ENCODE results near the gene ZBTB16.

Gene ZBTB16

GRCh38 chr11:114187173-114187572, 127.7 kb downstream of the ZBTB16 start:
- DNase-seq (ENCODE audit: low read depth) = no peak

- no peak for DNase-seq (ENCODE audit: low read depth)
These were observed 129.5 kb downstream of the ZBTB16 start for GRCh38 chr11:114188851-114189570.

GRCh38 chr11:114190630-114191029, 131.1 kb downstream of the ZBTB16 start:
- no peak for DNase-seq (ENCODE audit: low read depth)

GRCh38 chr11:114191893-114192292, 132.4 kb downstream of the ZBTB16 start:
- DNase-seq (ENCODE audit: low read depth) = no peak

- DNase-seq (ENCODE audit: low read depth) = no peak
These were observed 133.4 kb downstream of the ZBTB16 start for GRCh38 chr11:114192841-114193389.

GRCh38 chr11:114193730-114194679, 134.5 kb downstream of the ZBTB16 start:
- DNase-seq (ENCODE audit: low read depth) = no peak

- no peak for DNase-seq (ENCODE audit: low read depth)
These were observed 135.2 kb downstream of the ZBTB16 start for GRCh38 chr11:114194702-114195101.

GRCh38 chr11:114195151-114195550, 135.6 kb downstream of the ZBTB16 start:
- DNase-seq (ENCODE audit: low read depth) = no peak

- no peak for DNase-seq (ENCODE audit: low read depth)
These were observed 136.6 kb downstream of the ZBTB16 start for GRCh38 chr11:114195981-114196731.

- DNase-seq (ENCODE audit: low read depth) = no peak
These were observed 137.6 kb downstream of the ZBTB16 start for GRCh38 chr11:114196997-114197703.

GRCh38 chr11:114197799-114198500, 138.4 kb downstream of the ZBTB16 start:
- DNase-seq (ENCODE audit: low read depth) = no peak

- no peak for DNase-seq (ENCODE audit: low read depth)
These were observed 139.5 kb downstream of the ZBTB16 start for GRCh38 chr11:114199051-114199450.

- DNase-seq (ENCODE audit: low read depth) = no peak
These were observed 141.0 kb downstream of the ZBTB16 start for GRCh38 chr11:114200351-114201133.

GRCh38 chr11:114201219-114201618, 141.7 kb downstream of the ZBTB16 start:
- DNase-seq (ENCODE audit: low read depth) = no peak

- DNase-seq (ENCODE audit: low read depth) = no peak
These were observed 142.6 kb downstream of the ZBTB16 start for GRCh38 chr11:114202011-114202609.

- no peak for DNase-seq (ENCODE audit: low read depth)
These were observed 147.6 kb downstream of the ZBTB16 start for GRCh38 chr11:114207096-114207495.

GRCh38 chr11:114208377-114208776, 148.9 kb downstream of the ZBTB16 start:
- no peak for DNase-seq (ENCODE audit: low read depth)

GRCh38 chr11:114209343-114209742, 149.8 kb downstream of the ZBTB16 start:
- DNase-seq (ENCODE audit: low read depth) = no peak

- no peak for DNase-seq (ENCODE audit: low read depth)
These were observed 150.4 kb downstream of the ZBTB16 start for GRCh38 chr11:114209904-114210303.
